Endothelial cell of umbilical vein (primary cell): ENCODE measurements around the gene LHX5. TPM values are rescaled to one million over a fixed set of nuclear protein-coding genes. Genes with fewer than 3 reads are reported as not detected.

Experiments
- BruUV-seq: library from RNA; stranded (reverse); fragments of 400-500 nt; replicated peaks from 2 replicates; lab custom pipeline; 2021; lab: Mats Ljungman, UMichigan
- CTCF ChIA-PET: fragments of 300-600, 350-600 bp; sonication (Branson Sonifier 250); formaldehyde crosslinking; loops from one replicate; lab custom pipeline; 2021; ENCODE audit warnings: antibody characterized with exemption, inconsistent platforms; lab: Charles Lee
- POLR2A ChIA-PET: fragments of 300-600, 350-600 bp; sonication (Branson Sonifier 250); formaldehyde crosslinking; loops from one replicate; lab custom pipeline; 2021; ENCODE audit warnings: antibody characterized with exemption, inconsistent platforms; lab: Charles Lee
- DNase-seq: peaks from one replicate; pipeline ENCODE4 v3.0.0-alpha.2; 2011; ENCODE audit warnings: low read depth, low spot score
- FAIRE-seq: peaks from 2 replicates; lab custom pipeline; 2011; peaks lifted over from hg19 to GRCh38; lab: Jason Lieb, UNC
- H2AFZ ChIP-seq: 2 replicates; pipeline ENCODE4 v1.6.0; 2012; ENCODE audit warnings: low read depth, low read length, control low read depth, inconsistent platforms
- H3K27ac ChIP-seq: 2 replicates; pipeline ENCODE4 v1.5.1; 2011; ENCODE audit warnings: low read depth, mild to moderate bottlenecking, control low read depth, low read length, moderate library complexity; ENCODE audit not compliant: insufficient read depth
- H3K27me3 ChIP-seq, 2 experiments: 2 replicates each; pipeline versions ENCODE4 v1.6.0 to v1.6.1; 2011; ENCODE audit warnings: low read length in 2 of 2, mixed read lengths in 1 of 2; ENCODE audit not compliant: control insufficient read depth in 2 of 2, insufficient read depth in 2 of 2
- H3K36me3 ChIP-seq, 2 experiments: 2 replicates in 1 of 2; 3 replicates in 1 of 2; pipeline ENCODE4 v1.5.1; 2011; ENCODE audit warnings: low read length in 2 of 2, mild to moderate bottlenecking in 1 of 2, moderate library complexity in 1 of 2; ENCODE audit not compliant: control insufficient read depth in 2 of 2, insufficient read depth in 2 of 2; ENCODE audit errors: extremely low read depth in 1 of 2
- H3K4me1 ChIP-seq: 3 replicates; pipeline ENCODE4 v1.5.1; 2011; ENCODE audit warnings: mild to moderate bottlenecking, low read length; ENCODE audit not compliant: control insufficient read depth, insufficient read depth; ENCODE audit errors: extremely low read depth
- H3K4me2 ChIP-seq: 2 replicates; pipeline ENCODE4 v1.6.1; 2011; ENCODE audit warnings: low read length, control low read depth, mixed read lengths; ENCODE audit not compliant: insufficient read depth
- H3K4me3 ChIP-seq, 3 experiments: fragments of 200-600 bp in 1 of 3; sonication (generic), shearing (Covaris generic) in 1 of 3; replicated peaks in 1 of 3; 2 replicates each; pipeline ENCODE4 v1.5.1; 2011 to 2016; ENCODE audit warnings: control low read depth in 3 of 3, low read length in 3 of 3, mild to moderate bottlenecking in 2 of 3, inconsistent platforms in 1 of 3, low read depth in 1 of 3, moderate library complexity in 1 of 3; ENCODE audit not compliant: insufficient read depth in 1 of 3
- H3K79me2 ChIP-seq: 2 replicates; pipeline ENCODE4 v1.6.0; 2012; ENCODE audit warnings: low read length, inconsistent platforms; ENCODE audit not compliant: control insufficient read depth, insufficient read depth
- H3K9ac ChIP-seq: replicated peaks from 2 replicates; pipeline ENCODE3; 2011; ENCODE audit warnings: low read length, control low read depth; ENCODE audit not compliant: insufficient read depth; ENCODE audit errors: extremely low read depth
- H3K9me1 ChIP-seq: replicated peaks from 3 replicates; pipeline ENCODE4 v1.6.0; 2011; ENCODE audit warnings: mild to moderate bottlenecking, low read length; ENCODE audit not compliant: control insufficient read depth, insufficient read depth; ENCODE audit errors: extremely low read depth
- H3K9me3 ChIP-seq: replicated peaks from 2 replicates; pipeline ENCODE4 v1.5.1; 2012; ENCODE audit warnings: low read length, inconsistent platforms; ENCODE audit not compliant: control insufficient read depth, insufficient read depth
- H4K20me1 ChIP-seq: replicated peaks from 2 replicates; pipeline ENCODE3; 2011; ENCODE audit warnings: mild to moderate bottlenecking, low read length; ENCODE audit not compliant: control insufficient read depth, insufficient read depth; ENCODE audit errors: extremely low read depth
- CTCF ChIP-seq, 2 donors: IDR thresholded peaks; 1 replicate in 1 of 2; 2 replicates in 1 of 2; pipeline ENCODE4 v1.5.1; 2011; ENCODE audit warnings: low read length in 2 of 2, mild to moderate bottlenecking in 2 of 2, moderate library complexity in 2 of 2, control low read depth in 1 of 2, inconsistent platforms in 1 of 2, low read depth in 1 of 2; ENCODE audit not compliant: insufficient read depth in 1 of 2; ENCODE audit errors: extremely low read depth in 1 of 2
- EZH2 ChIP-seq: IDR thresholded peaks from 2 replicates; pipeline ENCODE4 v1.6.1; 2012; ENCODE audit warnings: borderline replicate concordance, low read depth, mild to moderate bottlenecking, moderate library complexity, low read length, inconsistent platforms; ENCODE audit not compliant: severe bottlenecking
- FOS ChIP-seq: IDR thresholded peaks from 2 replicates; pipeline ENCODE4 v1.6.1; 2011; ENCODE audit warnings: mild to moderate bottlenecking, low read length, moderate library complexity, borderline replicate concordance; ENCODE audit not compliant: insufficient read depth
- GATA2 ChIP-seq: IDR thresholded peaks from 2 replicates; pipeline ENCODE4 v1.7.0; 2011; ENCODE audit warnings: low read depth, mild to moderate bottlenecking, moderate library complexity, mixed read lengths, low read length; ENCODE audit not compliant: insufficient read length, insufficient read depth
- JUN ChIP-seq: IDR thresholded peaks from 2 replicates; pipeline ENCODE4 v1.6.1; 2011; ENCODE audit warnings: borderline replicate concordance, low read depth; ENCODE audit not compliant: insufficient read length, insufficient read depth
- MAX ChIP-seq: IDR thresholded peaks from 2 replicates; pipeline ENCODE4 v1.6.1; 2011; ENCODE audit not compliant: insufficient read depth, insufficient read length
- MYC ChIP-seq: IDR thresholded peaks from one replicate; pipeline ENCODE4 v1.6.1; 2011; ENCODE audit warnings: mild to moderate bottlenecking, low read depth, low read length
- POLR2A ChIP-seq: IDR thresholded peaks from 2 replicates; pipeline ENCODE4 v1.6.1; 2012; ENCODE audit warnings: low read depth, mild to moderate bottlenecking, control low read depth, low read length
- POLR2AphosphoS5 ChIP-seq: IDR thresholded peaks from 2 replicates; pipeline ENCODE4 v1.6.1; 2012; ENCODE audit warnings: low read depth, mild to moderate bottlenecking, control low read depth, low read length, moderate library complexity; ENCODE audit not compliant: insufficient read depth
- dilution Hi-C: fragments of 300-500 bp; cut with MboI; formaldehyde crosslinking; loops from one replicate; pipeline ENCODE4 v1.15.0; 2019; ENCODE audit warnings: low sequenced_read_pairs; ENCODE audit not compliant: extremely low pct_ligation_motif_present
- intact Hi-C: fragments of 100-400 bp; cut with micrococcal nuclease; formaldehyde crosslinking; loops from one replicate; pipeline ENCODE4 v1.10.0; 2022
- polyA plus RNA-seq, 4 experiments: library from polyadenylated mRNA; depleted of rRNA in 3 of 4; stranded (reverse) in 3 of 4; unstranded in 1 of 4; fragments of >200 nt; gene quantifications; 2 replicates each; pipeline versions ENCODE4 v1.2.1 to v1.2.3, GENCODE V29; 2011 to 2012; ENCODE audit warnings: missing spikeins in 1 of 4
- total RNA-seq: library from RNA; stranded (reverse); gene quantifications from 2 replicates; pipeline ENCODE4 v1.2.3, GENCODE V29; 2021

Gene LHX5
- total and polyA plus RNA-seq, 2 donors (not counting 3 experiments of a cell fraction or from before 2014, with no cell fraction given): not detected

GRCh38 chr12:113479590-113480335 lies 8.1 kb upstream of the LHX5 start:
- POLR2A ChIA-PET: no interaction called here
- Histone ChIP-seq H3K36me3 (no peaks in the 10 kb centered on the region), H3K4me1 (no peaks in the 10 kb centered on the region), H3K27me3 (peaks cover 46 to 50% of the 10 kb centered on the region in 2 experiments), H3K9ac (no peak overlapping the region), H3K9me3 (no peaks in the 10 kb centered on the region), H2AFZ (no peak overlapping the region), H3K4me2 (no peak overlapping the region), H4K20me1 (no peaks in the 10 kb centered on the region), H3K79me2 (no peaks in the 10 kb centered on the region), H3K9me1 (no peaks in the 10 kb centered on the region), H3K4me3 (no peak overlapping the region), H3K27ac (no peak overlapping the region)
- DNase-seq: peak; percentile 28
- peak; percentile 43 for FAIRE-seq
- intact Hi-C loops (no loop called here), dilution Hi-C loops (no loop called here)
- BruUV-seq: no TSS peak
- CTCF ChIA-PET: interaction anchor here (0.8 to 1.7 kb wide), 3 partner anchors 17 to 54 kb away, joined by 4 to 9 read pairs (median 5); no protein-coding TSS in a partner anchor
- TF ChIP-seq MAX (no peak), POLR2A (no peak), EZH2 (peak; percentile 92)

GRCh38 chr12:113479216-113479589 lies 7.5 kb upstream of the LHX5 start:
- intact Hi-C loops: no loop called here
- no peaks in the 10 kb centered on the region for H3K4me1 ChIP-seq
- H3K4me2 ChIP-seq: no peak overlapping the region
- no peaks in the 10 kb centered on the region for H3K9me1 ChIP-seq
- FAIRE-seq: no peak
- no peak overlapping the region for H2AFZ ChIP-seq
- no peak overlapping the region for H3K9ac ChIP-seq
- no peaks in the 10 kb centered on the region for H3K9me3 ChIP-seq
- dilution Hi-C loops: no loop called here
- POLR2A ChIA-PET: no interaction called here
- peaks cover 52 to 56% of the 10 kb centered on the region in 2 experiments for H3K27me3 ChIP-seq
- no peaks in the 10 kb centered on the region for H4K20me1 ChIP-seq
- H3K36me3 ChIP-seq: no peaks in the 10 kb centered on the region
- no peaks in the 10 kb centered on the region for H3K79me2 ChIP-seq
- TF ChIP-seq MAX: no peak
- no peak for TF ChIP-seq GATA2
- no peak for TF ChIP-seq CTCF (IDR thresholded peaks at IDR 0.05; ENCODE audit: extremely low read depth in 1 of 2, insufficient read depth in 1 of 2, low read depth in 1 of 2, low read length in 2 of 2)
- no peak for TF ChIP-seq POLR2AphosphoS5
- TF ChIP-seq MYC: no peak
- TF ChIP-seq FOS: no peak
- no peak for TF ChIP-seq POLR2A
- TF ChIP-seq JUN: no peak
- TF ChIP-seq EZH2: no peak
- CTCF ChIA-PET: interaction anchor here (1.4 to 1.7 kb wide), 2 partner anchors 17 to 54 kb away, joined by 5 to 9 read pairs; no protein-coding TSS in a partner anchor
- DNase-seq: no peak
- no peak overlapping the region for H3K27ac ChIP-seq
- no TSS peak for BruUV-seq
- H3K4me3 ChIP-seq: no peak overlapping the region
